ENCODE measurements around the gene TMEM255A. TPM values are rescaled to one million over a fixed set of nuclear protein-coding genes. Genes with fewer than 3 reads are reported as not detected.

TMEM255A gene
- total RNA-seq, 1 donor: not detected

- DNase-seq (ENCODE audit: low read depth): no peak
- no peak overlapping the region for H3K4me3 ChIP-seq (ENCODE audit: low read depth, low read length)
- TF ChIP-seq, protein P1, sequence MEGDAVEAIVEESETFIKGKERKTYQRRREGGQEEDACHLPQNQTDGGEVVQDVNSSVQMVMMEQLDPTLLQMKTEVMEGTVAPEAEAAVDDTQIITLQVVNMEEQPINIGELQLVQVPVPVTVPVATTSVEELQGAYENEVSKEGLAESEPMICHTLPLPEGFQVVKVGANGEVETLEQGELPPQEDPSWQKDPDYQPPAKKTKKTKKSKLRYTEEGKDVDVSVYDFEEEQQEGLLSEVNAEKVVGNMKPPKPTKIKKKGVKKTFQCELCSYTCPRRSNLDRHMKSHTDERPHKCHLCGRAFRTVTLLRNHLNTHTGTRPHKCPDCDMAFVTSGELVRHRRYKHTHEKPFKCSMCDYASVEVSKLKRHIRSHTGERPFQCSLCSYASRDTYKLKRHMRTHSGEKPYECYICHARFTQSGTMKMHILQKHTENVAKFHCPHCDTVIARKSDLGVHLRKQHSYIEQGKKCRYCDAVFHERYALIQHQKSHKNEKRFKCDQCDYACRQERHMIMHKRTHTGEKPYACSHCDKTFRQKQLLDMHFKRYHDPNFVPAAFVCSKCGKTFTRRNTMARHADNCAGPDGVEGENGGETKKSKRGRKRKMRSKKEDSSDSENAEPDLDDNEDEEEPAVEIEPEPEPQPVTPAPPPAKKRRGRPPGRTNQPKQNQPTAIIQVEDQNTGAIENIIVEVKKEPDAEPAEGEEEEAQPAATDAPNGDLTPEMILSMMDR (IDR thresholded peaks at IDR 0.05; ENCODE audit: insufficient read depth, low read length): no peak
Observed at GRCh38 chrX:120286733-120287512, 24.3 kb downstream of the TMEM255A start.

DNA sequence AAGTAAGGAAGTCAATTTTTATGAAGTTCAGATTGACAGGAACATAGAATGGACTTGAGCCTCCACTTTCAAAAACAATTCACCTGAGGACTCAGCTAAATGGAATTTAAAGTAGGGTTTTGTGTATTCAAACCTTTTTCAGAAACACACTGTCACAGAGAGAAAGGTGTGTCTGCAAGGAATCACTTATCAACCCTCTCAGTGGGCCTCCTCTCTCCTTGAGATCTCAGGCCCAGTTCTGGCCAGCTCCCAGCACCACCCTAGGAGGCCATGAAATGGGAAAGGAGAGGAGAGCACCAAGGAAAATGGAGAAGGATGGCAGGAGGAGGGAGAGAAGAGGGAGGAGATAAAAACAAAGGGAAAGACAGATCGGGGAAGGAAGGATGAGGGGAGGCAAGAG is 28.6 kb downstream of the TMEM255A start:
- TF ChIP-seq, protein P1 (IDR thresholded peaks at IDR 0.05; ENCODE audit: insufficient read depth, low read length): no peak
- no peak for DNase-seq (ENCODE audit: low read depth)
- no peak overlapping the region for H3K4me3 ChIP-seq (ENCODE audit: low read depth, low read length)

GRCh38 chrX:120281761-120282160 is 29.5 kb downstream of the TMEM255A start:
- no peak for DNase-seq (ENCODE audit: low read depth)
- H3K4me3 ChIP-seq (ENCODE audit: low read depth, low read length): no peak overlapping the region
- TF ChIP-seq, protein P1 (IDR thresholded peaks at IDR 0.05; ENCODE audit: insufficient read depth, low read length): no peak

DNA sequence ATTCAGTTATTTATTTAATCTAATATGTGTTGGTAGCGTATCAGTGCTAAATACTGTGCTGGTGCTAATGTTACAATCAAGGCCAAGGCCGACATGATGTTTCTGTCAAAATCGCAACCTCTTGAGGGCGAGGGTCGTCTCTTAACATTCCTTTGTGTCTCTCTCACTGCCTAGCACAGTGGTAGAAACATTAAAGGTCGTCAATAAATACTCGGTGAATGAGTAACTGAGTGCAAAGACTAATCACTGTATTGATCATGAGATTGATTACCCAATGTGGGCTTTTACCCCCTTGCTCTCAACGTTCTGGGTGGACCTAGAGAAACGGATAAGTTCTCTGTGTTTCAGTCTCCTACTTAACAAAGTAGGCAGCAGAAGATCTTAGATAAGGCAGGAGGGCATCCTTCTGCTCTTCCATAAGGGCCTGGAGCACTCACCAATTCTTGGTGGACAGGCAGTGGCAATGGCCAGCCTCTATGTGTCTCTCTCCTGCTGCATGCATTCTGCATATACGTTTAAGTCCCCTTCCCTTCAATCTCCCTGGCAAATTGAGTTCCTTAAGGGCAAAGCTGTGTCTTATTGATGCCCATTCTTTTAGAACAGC is 30.1 kb downstream of the TMEM255A start:
- no peak for DNase-seq (ENCODE audit: low read depth)
- no peak overlapping the region for H3K4me3 ChIP-seq (ENCODE audit: low read depth, low read length)
- TF ChIP-seq, protein P1 (IDR thresholded peaks at IDR 0.05; ENCODE audit: insufficient read depth, low read length): no peak

GRCh38 chrX:120274958-120275357 is 36.3 kb downstream of the TMEM255A start:
- DNase-seq (ENCODE audit: low read depth): no peak
- H3K4me3 ChIP-seq (ENCODE audit: low read depth, low read length): no peak overlapping the region
- TF ChIP-seq, protein P1 (IDR thresholded peaks at IDR 0.05; ENCODE audit: insufficient read depth, low read length): no peak

- DNase-seq (ENCODE audit: low read depth): no peak
- no peak overlapping the region for H3K4me3 ChIP-seq (ENCODE audit: low read depth, low read length)
- TF ChIP-seq, protein P1 (IDR thresholded peaks at IDR 0.05; ENCODE audit: insufficient read depth, low read length): no peak
Observed at GRCh38 chrX:120274145-120274544, 37.1 kb downstream of the TMEM255A start.

Measured in fibroblast of the aortic adventitia (primary cell).